WI38 (cell line): ENCODE data around the gene FOLR3.
"Not testable (repeated sequence)": the region's sequence is repeated elsewhere in the genome, so short reads cannot be mapped to it uniquely, and the experiment has no call there.

Source experiments
- H3K4me3 ChIP-seq: 2 replicates; pipeline ENCODE4 v1.5.1; 2011; ENCODE audit warnings: low read depth, mild to moderate bottlenecking, control low read depth, low read length
- TF ChIP-seq, protein P1 (sequence below): IDR thresholded peaks from 2 replicates; pipeline ENCODE4 v1.5.1; 2012; ENCODE audit warnings: low read depth, mild to moderate bottlenecking, control low read depth, low read length

FOLR3 gene

DNA sequence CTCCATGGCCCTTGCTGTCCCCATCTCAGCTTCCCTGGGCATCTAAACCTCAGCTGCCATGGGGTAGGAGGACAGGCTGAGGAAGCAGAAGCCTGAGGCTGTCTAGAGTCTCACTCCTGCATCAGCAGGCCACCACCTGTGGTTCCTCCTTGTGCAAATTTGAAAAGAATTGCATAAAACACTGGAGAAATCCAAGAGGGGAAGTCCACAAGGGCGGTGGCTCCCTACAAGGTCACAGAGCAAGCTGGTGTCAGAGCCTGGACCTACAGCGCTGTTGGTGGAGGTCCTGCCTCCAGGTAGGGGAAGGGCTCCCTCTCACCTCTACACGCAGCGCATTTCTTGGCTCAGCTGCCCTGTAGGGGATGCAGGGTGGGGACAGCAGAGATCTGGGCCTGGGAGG lies at the start of gene FOLR3:
Gene FOLR3 (plus strand): TSS at position 253 of the 400 bp plus-strand sequence. CDS start 228 bp downstream, outside the sequence.
- H3K4me3 ChIP-seq = not testable (repeated sequence)

DNA sequence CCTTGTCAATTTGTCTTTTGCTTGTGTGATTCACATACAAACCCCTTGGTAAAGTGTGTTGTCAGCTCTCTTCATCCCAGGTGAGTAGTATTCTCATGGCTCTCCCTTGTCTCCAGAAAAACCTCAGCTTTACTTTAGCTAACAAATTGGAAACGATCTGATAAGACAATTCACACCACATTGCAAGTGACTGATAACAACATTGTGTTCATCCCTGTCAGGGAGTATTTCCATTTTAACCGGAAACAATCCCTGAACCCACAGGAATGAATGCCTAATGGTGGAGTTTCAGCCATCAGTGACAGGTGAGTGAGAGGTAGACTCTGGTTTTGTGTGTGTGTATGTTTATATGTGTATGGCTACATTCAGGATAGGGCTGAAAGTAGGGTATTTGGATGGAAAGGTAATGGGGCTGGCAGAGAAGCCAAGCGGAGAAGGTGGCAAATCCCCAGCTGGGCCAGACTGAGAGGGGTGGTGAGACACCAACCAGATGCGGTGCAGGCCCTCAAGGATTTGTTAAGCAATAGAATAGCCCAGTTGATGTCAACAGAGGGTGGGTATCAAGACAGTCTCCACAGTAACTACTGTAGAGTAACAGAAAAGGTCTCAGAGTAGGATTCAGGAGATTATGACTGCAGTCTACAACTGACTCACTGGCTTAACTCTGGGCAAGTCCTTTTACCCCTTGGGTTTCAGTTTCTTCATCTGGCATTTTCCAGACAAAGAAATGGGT lies 47.3 kb upstream of the FOLR3 start:
- H3K4me3 ChIP-seq = no peak overlapping the region
- TF ChIP-seq, protein P1, sequence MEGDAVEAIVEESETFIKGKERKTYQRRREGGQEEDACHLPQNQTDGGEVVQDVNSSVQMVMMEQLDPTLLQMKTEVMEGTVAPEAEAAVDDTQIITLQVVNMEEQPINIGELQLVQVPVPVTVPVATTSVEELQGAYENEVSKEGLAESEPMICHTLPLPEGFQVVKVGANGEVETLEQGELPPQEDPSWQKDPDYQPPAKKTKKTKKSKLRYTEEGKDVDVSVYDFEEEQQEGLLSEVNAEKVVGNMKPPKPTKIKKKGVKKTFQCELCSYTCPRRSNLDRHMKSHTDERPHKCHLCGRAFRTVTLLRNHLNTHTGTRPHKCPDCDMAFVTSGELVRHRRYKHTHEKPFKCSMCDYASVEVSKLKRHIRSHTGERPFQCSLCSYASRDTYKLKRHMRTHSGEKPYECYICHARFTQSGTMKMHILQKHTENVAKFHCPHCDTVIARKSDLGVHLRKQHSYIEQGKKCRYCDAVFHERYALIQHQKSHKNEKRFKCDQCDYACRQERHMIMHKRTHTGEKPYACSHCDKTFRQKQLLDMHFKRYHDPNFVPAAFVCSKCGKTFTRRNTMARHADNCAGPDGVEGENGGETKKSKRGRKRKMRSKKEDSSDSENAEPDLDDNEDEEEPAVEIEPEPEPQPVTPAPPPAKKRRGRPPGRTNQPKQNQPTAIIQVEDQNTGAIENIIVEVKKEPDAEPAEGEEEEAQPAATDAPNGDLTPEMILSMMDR = no peak

DNA sequence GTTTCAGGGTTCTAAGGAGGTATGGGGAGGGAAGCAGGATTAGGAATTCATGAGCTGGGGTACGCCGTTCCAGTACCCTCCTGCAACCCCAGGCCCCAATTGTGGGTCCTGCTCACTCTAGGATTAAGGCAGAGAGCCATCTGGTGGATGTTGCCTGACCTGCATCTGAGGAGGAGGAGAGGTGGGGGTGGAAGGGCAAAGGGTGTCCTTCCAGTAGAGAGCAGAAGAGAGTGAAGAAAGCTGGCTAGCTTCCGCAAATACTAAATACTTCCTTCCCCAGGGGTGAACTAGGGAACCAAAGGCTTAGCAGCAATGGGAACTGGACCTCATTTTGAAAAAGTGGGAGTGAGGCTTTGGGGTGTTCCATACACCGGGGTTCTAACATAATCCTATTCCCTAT lies 44.2 kb upstream of the FOLR3 start:
- TF ChIP-seq, protein P1 = peak; percentile 89
- H3K4me3 ChIP-seq = no peak overlapping the region

DNA sequence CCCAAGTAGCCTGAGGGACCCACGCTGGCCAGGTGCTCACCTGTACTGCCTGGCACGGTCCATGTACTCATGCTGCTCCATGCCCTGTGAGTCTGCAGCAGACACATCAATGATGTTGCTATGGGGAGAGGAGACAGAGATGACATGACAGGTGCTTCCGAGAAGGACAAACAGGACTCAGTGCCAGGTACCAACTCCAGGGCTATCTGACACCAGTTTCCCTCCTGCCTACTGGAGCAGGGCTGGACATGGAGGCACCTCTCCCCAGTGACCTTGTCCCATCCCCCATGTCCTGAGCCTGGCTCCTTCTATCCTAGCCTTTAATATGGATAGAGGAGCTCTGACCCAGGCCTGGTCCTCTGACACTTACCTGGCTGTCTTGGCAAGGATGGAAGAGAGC lies 36.8 kb upstream of the FOLR3 start:
- H3K4me3 ChIP-seq = no peak overlapping the region

DNA sequence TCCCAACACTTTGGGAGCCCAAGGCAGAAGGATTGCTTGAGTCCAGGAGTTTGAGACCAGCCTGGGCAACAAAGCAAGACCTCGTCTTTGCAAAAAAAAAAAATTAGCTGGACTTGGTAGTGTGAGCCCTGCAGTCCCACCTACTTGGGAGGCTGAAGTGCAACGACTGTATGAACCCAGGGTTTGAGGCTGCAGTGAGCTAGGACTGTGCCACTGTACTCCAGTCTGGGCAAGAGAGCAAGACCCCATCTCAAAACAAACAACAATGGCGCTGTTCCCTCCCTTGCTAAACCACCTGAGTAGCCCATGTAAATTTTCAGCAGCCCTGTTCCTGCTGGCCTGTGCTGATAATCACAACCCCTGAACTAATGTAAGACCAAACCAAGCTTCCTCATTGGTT lies 35.5 kb upstream of the FOLR3 start:
- no peak overlapping the region for H3K4me3 ChIP-seq

More for the DNA sequence above, 36.8 kb upstream of the FOLR3 start:
- TF ChIP-seq, protein P1 = no peak

DNA sequence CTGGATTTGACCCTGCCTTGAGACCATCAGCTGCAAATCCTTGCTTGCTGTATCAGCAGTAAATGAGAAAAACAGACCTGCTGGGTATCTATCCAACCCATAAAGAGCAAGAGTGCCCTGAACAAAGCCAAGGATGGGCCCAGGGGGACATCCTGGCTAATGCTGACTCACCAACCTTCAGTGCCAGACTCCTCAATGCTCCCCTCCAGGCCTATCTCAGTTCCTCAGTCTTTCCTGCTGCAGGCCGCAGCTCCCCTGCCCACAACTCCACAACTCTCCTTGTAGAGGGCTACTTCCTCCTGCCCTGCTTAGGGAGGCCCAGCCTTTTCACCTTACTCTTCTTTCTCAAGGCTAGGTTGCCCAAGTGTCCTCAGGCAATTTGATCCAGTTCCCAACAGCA lies 35.1 kb upstream of the FOLR3 start:
- TF ChIP-seq, protein P1 = no peak
- no peak overlapping the region for H3K4me3 ChIP-seq

More for the DNA sequence above, 35.5 kb upstream of the FOLR3 start:
- TF ChIP-seq, protein P1 = no peak

DNA sequence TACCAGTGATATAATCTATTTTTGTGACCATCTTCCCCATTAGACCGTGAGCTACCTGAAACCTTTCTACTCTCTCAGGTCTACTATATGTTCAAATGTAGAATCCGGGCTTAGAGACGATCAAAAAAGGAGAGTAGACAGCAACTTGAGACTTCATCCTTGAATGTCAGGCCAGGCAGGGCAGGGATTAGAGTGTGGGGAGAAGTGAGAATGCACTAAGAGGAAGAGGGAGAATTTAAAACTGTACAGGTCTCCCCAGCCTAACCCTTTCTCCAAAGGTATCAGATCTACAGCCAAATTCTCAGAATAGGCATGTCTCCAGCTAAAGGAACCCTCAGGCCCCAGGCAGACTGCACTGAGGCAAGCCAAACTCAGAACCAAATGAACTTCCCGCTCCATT lies 33.4 kb upstream of the FOLR3 start:
- TF ChIP-seq, protein P1 = no peak
- H3K4me3 ChIP-seq = peak overlapping the region; percentile 94

DNA sequence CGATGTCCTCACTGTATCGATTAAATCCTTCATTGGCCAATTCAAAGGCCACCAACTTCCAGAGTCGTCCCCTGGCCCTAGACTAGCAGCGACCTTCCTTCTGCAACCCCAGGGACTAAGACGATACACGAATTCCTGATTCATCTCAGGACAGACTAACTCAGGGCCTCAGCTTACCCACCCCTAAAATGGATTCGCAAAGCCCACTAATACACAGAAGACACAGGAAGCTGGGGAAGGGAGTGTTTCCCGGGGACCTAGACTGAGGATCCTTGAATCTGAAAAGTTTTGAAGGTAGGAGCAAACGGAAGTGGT lies 32.9 kb upstream of the FOLR3 start:
- peak overlapping the region; percentile 94 for H3K4me3 ChIP-seq
- TF ChIP-seq, protein P1 = no peak
